Loucy (cell line): ENCODE measurements around the gene BLTP3A.
"Not testable (repeated sequence)": the region's sequence is repeated elsewhere in the genome, so short reads cannot be mapped to it uniquely, and the experiment has no call there.

Experiments
- H2AFZ ChIP-seq: fragments of 200-600 bp; sonication (generic); 2 replicates; pipeline ENCODE4 v1.6.0; 2016; ENCODE audit warnings: antibody characterized with exemption, mild to moderate bottlenecking, low read length, moderate library complexity
- H3F3A ChIP-seq: fragments of 200-600 bp; 2 replicates; pipeline ENCODE4 v1.6.0; 2016; ENCODE audit warnings: antibody characterized with exemption, low read depth, mild to moderate bottlenecking
- H3K27me3 ChIP-seq: fragments of 200-600 bp; sonication (generic); 2 replicates; pipeline ENCODE4 v1.6.1; 2014; ENCODE audit warnings: low read length, mild to moderate bottlenecking; ENCODE audit not compliant: insufficient read depth, poor library complexity, severe bottlenecking
- H3K36me3 ChIP-seq: fragments of 200-600 bp; sonication (generic); 2 replicates; pipeline ENCODE4 v1.6.1; 2016; ENCODE audit warnings: low read length; ENCODE audit not compliant: insufficient read depth
- H3K4me1 ChIP-seq: fragments of 200-600 bp; sonication (generic); 2 replicates; pipeline ENCODE4 v1.5.1; 2014; ENCODE audit warnings: low read length, mild to moderate bottlenecking; ENCODE audit not compliant: insufficient read depth, poor library complexity, severe bottlenecking
- H3K4me2 ChIP-seq: fragments of 200-600 bp; sonication (generic); 2 replicates; pipeline ENCODE4 v1.6.0; 2014; ENCODE audit warnings: antibody characterized with exemption, low read length, low read depth, mild to moderate bottlenecking; ENCODE audit not compliant: poor library complexity, severe bottlenecking
- H3K4me3 ChIP-seq: fragments of 200-600 bp; sonication (generic); 2 replicates; pipeline ENCODE4 v1.5.1; 2014; ENCODE audit warnings: low read length, mild to moderate bottlenecking, mixed read lengths; ENCODE audit not compliant: poor library complexity, severe bottlenecking
- H3K79me2 ChIP-seq: fragments of 200-600 bp; sonication (generic); 2 replicates; pipeline ENCODE4 v1.6.1; 2014; ENCODE audit warnings: low read length; ENCODE audit not compliant: insufficient read depth
- H3K9ac ChIP-seq: fragments of 200-600 bp; sonication (generic); 2 replicates; pipeline ENCODE4 v1.6.0; 2014; ENCODE audit warnings: mild to moderate bottlenecking, low read depth, low read length, moderate library complexity; ENCODE audit not compliant: poor library complexity, severe bottlenecking
- H3K9me2 ChIP-seq: fragments of 200-600 bp; sonication (generic); replicated peaks from 2 replicates; pipeline ENCODE4 v1.6.1; 2016; ENCODE audit warnings: low read depth, low read length, mixed read lengths
- H3K9me3 ChIP-seq: fragments of 200-600 bp; sonication (generic); 2 replicates; pipeline ENCODE4 v1.6.1; 2014; ENCODE audit warnings: mild to moderate bottlenecking, antibody characterized with exemption, low read length, low read depth; ENCODE audit not compliant: insufficient read depth
- H4K20me1 ChIP-seq: fragments of 200-600 bp; sonication (generic); 2 replicates; pipeline ENCODE4 v1.6.0; 2014; ENCODE audit warnings: antibody characterized with exemption, low read length, mild to moderate bottlenecking; ENCODE audit not compliant: insufficient read depth, poor library complexity, severe bottlenecking
- CTCF ChIP-seq: fragments of 200-600 bp; sonication (generic); conservative IDR thresholded peaks from 2 replicates; pipeline ENCODE4 v1.5.1; 2014; ENCODE audit warnings: mild to moderate bottlenecking, antibody characterized with exemption, low read length
- EZH2phosphoT487 ChIP-seq: fragments of 200-600 bp; IDR thresholded peaks from 2 replicates; pipeline ENCODE4 v1.6.1; 2018; ENCODE audit warnings: antibody characterized with exemption, mild to moderate bottlenecking, moderate library complexity, borderline replicate concordance

BLTP3A gene

GRCh38 chr6:34799547-34799946, 7.7 kb downstream of the BLTP3A start:
- no peaks in the 10 kb centered on the region for H3K9me3 ChIP-seq
- no peak overlapping the region for H3K9ac ChIP-seq
- H3K9me2 ChIP-seq = no peaks in the 10 kb centered on the region
- TF ChIP-seq EZH2phosphoT487 (no peak), CTCF (no peak)
- H2AFZ ChIP-seq = no peak overlapping the region
- no peaks in the 10 kb centered on the region for H3K36me3 ChIP-seq
- peaks cover 90% of the 10 kb centered on the region for H3K79me2 ChIP-seq
- H3F3A ChIP-seq = no peaks in the 10 kb centered on the region
- H4K20me1 ChIP-seq = peaks cover 48% of the 10 kb centered on the region
- H3K4me2 ChIP-seq = peak overlapping the region; percentile 14
- peaks cover 20% of the 10 kb centered on the region for H3K4me1 ChIP-seq
- H3K4me3 ChIP-seq = no peak overlapping the region
- no peaks in the 10 kb centered on the region for H3K27me3 ChIP-seq

GRCh38 chr6:34804543-34804942, 12.7 kb downstream of the BLTP3A start:
- H3K36me3 ChIP-seq = no peaks in the 10 kb centered on the region
- TF ChIP-seq EZH2phosphoT487 (no peak), CTCF (no peak)
- peaks cover 85% of the 10 kb centered on the region for H3K79me2 ChIP-seq
- no peaks in the 10 kb centered on the region for H3F3A ChIP-seq
- no peak overlapping the region for H3K4me3 ChIP-seq
- H4K20me1 ChIP-seq = peaks cover 31% of the 10 kb centered on the region
- no peaks in the 10 kb centered on the region for H3K9me3 ChIP-seq
- H3K27me3 ChIP-seq = no peaks in the 10 kb centered on the region
- no peak overlapping the region for H3K9ac ChIP-seq
- H3K9me2 ChIP-seq = no peaks in the 10 kb centered on the region
- no peaks in the 10 kb centered on the region for H3K4me1 ChIP-seq
- no peak overlapping the region for H2AFZ ChIP-seq
- H3K4me2 ChIP-seq = no peak overlapping the region

- H3K79me2 ChIP-seq = peaks cover 84% of the 10 kb centered on the region
These were observed 13.2 kb downstream of the BLTP3A start for GRCh38 chr6:34805074-34805473.

GRCh38 chr6:34806738-34807453, 15.0 kb downstream of the BLTP3A start:
- TF ChIP-seq EZH2phosphoT487 = no peak
- TF ChIP-seq CTCF = no peak
- Histone ChIP-seq H3K4me2 (no peak overlapping the region), H3F3A (no peaks in the 10 kb centered on the region), H3K36me3 (peaks cover 2% of the 10 kb centered on the region; the same call in 1 of the 2 replicates), H3K4me3 (no peak overlapping the region), H2AFZ (no peak overlapping the region), H3K9me3 (no peaks in the 10 kb centered on the region), H3K9ac (no peak overlapping the region), H3K27me3 (no peaks in the 10 kb centered on the region), H3K9me2 (no peaks in the 10 kb centered on the region), H4K20me1 (peaks cover 14% of the 10 kb centered on the region), H3K4me1 (no peaks in the 10 kb centered on the region), H3K79me2 (peaks cover 87% of the 10 kb centered on the region)

More at GRCh38 chr6:34805074-34805473, 13.2 kb downstream of the BLTP3A start:
- not testable (repeated sequence) for H3K9me2 ChIP-seq, H3K36me3 ChIP-seq, H3K4me2 ChIP-seq, H3F3A ChIP-seq, H3K9ac ChIP-seq, H2AFZ ChIP-seq, H3K9me3 ChIP-seq, H3K27me3 ChIP-seq, H3K4me3 ChIP-seq, H3K4me1 ChIP-seq
- H4K20me1 ChIP-seq = peaks cover 26% of the 10 kb centered on the region

GRCh38 chr6:34808473-34808872, 16.6 kb downstream of the BLTP3A start:
- not testable (repeated sequence) for H3K4me1 ChIP-seq, H3K9me2 ChIP-seq, H3K27me3 ChIP-seq, H2AFZ ChIP-seq, H3K4me3 ChIP-seq, H3K36me3 ChIP-seq, H3K9ac ChIP-seq, H3K4me2 ChIP-seq, H3K9me3 ChIP-seq, H3F3A ChIP-seq
- peaks cover 12% of the 10 kb centered on the region for H4K20me1 ChIP-seq
- peaks cover 89% of the 10 kb centered on the region for H3K79me2 ChIP-seq
